GM21447 (cell line): ENCODE measurements around the gene POLR3E.
A peak's percentile ranks its signal among the peaks of the same experiment; 100 is the strongest.
"Not testable (repeated sequence)": the region's sequence is repeated elsewhere in the genome, so short reads cannot be mapped to it uniquely, and the experiment has no call there.

ENCODE experiments used
- ATAC-seq: cut with Tn5 transposase; IDR thresholded peaks from one replicate; pipeline ENCODE4 v1.9.1; 2021; ENCODE audit not compliant: unreplicated experiment

POLR3E gene

DNA sequence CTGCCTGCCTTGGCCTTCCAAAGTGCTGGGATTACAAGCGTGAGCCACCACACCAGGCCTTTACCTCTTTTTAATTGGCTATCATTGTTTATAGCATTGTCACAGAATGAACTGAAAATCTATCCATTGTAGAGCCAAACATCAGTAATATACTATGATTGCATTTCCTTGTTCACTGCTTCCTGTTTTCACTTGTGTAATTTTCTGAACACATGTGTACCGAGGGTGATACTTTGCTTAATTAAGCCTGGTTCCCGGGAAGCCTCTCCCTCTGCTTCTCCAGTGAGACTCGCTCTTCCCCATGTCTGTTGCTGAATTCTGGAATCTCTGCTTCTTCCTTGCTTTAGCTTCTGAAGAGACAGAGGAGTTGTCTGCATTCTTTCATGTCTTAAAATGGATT is 33.1 kb downstream of the POLR3E start:
- no peak for ATAC-seq

DNA sequence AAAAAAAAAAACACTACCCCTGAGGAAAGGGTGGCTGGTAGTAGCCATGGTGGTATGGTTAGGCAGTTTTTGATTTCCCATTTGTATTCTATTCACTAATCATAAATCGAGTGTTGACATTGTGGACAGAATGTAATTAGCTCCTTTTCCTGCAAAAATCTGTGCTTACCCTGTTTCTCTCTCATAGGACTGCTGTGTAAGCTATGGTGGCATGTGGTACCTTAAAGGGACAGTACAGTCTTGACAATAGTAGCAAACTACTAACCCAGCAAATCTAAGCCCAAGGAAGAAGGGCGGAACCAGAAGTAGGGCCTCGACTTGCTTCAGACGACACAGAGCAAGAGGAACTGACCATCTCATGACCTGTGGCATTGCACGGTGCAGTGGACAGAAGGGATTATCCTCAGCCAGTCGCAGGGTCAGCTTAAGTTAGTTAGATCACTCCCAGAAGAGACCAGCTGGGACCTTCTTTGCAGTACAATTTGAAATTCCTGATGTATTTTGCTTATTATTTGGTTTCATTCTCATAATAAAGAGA is 36.3 kb downstream of the POLR3E start:
- ATAC-seq, result no peak

DNA sequence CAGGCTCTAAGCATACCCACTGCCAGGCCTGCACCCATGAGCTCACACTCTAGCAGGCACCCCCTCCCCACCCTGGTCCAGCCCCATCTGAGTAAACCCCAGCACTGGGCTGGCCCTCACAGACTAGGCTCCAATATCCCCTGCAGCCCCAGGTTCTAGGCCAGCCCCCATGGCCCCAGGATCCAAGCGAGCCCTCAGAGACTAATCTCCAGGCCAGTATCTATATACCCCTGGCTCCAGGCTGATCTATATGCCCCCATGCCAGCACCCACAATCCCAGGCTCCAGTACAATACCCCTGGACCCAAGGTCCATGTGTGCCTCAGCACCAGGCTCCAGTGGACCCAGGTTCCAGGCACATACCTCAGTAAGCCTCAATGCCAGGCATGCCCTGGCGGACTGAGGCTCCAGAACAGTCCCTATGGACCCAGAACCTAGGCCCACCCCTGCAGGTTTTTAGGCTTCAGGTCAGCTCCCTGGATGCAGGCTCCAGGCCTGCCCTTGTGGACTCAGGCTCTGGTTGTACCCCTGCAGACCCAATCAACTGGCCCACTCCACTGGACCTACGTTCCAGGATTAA is 38.5 kb downstream of the POLR3E start:
- no peak for ATAC-seq

DNA sequence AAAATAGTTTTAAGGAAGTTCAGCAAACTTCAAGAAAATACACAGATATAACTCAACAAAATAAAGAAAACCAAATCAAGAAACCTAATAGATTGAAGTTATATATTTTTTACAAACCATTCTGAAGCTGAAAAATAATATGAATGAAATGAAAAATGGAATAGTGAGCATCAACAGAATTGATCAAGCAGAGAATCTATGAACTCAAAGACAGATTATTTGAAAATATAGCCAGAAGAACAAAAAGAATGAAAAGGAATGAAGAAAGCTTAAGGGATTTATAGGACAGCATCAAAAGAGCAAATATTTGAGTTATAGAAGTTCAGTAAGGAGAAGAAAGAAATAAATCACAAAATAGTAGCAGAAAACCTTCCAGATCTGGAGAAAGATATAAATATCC is 39.4 kb downstream of the POLR3E start:
- ATAC-seq, result no peak

DNA sequence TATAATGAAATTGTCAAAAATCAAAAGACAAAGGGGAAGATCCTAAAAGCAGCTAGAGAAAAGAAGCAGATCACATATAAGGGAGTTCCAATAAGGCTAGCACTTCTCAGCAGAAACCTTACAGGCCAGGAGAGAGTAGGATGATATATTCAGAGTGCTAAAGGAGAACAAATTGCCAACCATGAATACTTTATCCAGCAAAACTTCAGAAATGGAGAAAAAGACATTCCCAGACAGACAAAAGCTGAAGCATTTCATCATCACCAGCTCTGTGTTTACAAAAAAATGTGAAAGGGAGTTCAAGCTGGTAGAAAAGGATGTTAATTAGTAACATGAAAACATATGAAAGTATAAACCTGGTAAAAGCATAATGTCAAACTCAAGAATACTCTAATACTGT is 39.8 kb downstream of the POLR3E start:
- ATAC-seq, result no peak

DNA sequence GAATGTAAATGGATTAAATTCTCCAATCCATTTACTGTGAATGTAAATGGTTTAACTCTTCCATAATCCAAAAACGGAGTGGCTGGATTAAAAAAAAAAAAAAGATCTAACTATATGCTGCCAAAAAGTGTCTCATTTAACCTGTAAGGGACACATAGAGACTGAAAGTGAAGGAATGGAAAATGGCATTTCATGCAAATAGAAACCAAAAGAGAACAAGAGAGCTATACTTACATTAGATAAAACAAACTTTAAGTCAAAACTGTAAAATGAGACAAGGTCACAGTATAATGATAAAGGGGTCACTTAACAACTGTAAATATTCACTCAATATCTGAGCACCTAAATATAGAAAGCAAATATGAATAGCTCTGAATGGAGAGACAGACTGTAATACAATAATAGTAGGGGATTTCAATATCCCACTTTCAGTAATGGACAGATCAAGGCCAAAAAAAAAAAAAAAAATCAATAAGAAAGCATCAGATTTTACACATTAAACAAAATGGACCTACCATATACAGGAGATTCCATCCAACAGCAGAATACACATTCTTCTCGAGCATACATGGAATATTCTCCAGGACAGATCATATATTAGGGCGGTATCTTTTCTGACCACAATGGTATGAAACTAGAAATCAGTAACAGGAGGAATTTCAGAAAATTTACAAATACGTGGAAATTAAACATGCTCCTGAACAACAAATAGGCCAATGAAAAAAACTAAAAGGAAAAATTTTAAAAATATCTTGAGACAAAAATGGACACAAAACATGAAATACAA is 40.8 kb downstream of the POLR3E start:
- no peak for ATAC-seq

DNA sequence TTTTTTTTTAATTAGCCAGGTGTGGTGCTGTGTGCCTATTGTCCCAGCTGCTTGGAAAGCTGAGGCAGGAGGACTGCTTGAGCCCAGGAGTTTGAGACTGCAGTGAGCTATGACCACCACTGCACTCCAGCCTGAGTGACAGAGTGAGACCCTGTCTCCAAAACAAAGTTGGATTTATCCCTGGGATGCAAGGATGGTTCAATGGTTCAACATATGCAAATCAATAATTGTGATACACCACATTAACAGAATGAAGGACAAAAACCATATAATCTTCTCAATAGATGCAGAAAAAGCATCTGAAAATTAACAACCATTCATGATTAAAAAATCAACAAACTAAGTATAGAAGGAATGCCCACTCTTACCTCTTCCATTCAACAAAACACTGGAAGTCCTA is 43.7 kb downstream of the POLR3E start:
- no peak for ATAC-seq

DNA sequence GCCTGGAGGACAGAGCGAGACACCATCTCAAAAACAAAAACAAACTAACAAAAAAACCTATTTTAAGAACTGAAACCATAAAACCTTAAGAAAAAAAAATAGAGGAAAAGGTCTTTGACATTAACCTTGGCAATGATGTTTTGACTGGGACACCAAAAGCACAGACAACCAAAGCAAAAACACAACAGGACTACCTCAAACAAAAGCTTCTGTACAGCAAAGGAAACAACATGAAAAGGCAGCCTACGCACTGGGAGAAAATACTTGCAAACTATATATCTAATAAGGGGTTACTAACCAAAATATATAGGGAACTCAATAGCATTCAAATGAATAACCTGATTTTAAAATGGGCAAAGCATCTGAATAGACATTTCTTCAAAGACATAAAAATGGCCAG is 44.9 kb downstream of the POLR3E start:
- no peak for ATAC-seq

DNA sequence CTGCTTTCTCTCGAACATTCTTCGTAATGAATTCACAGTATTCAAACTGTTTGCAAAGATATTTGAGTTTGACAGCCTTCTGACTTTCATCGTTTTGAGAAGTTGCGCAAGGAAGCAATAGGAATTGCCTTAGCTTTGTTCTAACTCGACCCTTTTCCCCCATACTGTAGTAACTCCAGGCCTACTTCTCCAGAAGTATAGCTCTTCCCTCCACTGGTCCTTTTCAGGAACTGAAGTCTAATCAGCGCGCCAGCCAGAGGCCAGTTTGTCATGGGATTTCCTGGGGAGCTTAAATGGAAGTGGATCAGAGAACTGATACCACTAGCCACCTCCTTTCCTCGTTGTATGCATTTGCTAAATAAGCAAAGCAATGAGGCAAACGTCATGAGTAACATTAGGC is 49.3 kb downstream of the POLR3E start:
- no peak for ATAC-seq

DNA sequence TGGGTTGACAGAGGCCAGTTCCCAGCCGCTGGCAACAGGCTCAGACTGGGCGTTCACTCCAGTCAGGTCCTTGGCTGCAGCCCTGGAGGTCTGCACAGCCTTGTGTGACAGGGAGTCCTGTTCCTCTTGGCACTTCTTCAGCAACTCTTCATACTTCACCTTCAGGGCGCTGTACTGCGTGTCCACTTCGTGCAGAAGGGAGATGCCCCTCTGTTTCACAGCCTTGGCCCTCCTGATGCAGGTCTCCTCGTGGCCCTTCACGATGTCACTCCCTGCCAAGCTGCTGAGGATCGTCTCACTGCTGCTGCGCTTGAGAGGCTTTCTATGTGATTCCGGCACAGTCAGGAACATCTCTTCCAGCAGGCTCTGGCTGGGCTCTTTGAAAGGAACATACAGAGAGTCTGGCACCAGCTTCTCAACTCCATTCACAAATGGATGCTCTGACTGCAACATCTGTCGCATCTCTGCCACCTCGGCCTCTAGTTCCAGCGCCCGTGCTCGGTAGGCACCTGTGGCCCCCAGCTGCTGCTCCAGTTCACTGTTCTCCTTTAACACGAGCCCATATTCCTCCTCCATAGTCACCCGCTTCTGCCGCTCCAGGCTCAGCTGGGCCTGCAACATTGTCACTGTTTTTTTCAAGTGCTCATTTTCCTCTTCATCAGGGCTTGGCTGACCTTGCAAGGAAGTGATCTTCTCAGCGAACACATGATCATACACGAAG is 50.1 kb downstream of the POLR3E start:
- no peak for ATAC-seq

DNA sequence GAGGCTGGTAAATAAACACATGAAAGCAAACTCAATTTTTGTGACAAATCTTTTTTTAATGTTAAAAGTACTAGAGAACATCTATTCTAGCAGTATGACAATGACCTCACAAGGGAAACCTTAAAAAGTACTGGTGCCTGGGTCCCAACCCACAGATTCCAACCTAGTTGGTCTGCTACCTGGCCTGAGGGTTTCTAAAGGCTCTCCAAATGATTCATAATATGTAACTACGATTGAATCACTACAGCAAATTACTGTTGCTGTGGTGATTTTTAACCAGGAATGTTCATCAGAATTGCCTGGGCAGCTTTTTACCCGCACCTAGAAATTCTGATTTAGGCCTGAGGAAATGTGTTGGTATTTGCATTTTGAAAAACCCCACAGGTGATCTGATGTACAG is 51.1 kb downstream of the POLR3E start:
- ATAC-seq, result no peak

DNA sequence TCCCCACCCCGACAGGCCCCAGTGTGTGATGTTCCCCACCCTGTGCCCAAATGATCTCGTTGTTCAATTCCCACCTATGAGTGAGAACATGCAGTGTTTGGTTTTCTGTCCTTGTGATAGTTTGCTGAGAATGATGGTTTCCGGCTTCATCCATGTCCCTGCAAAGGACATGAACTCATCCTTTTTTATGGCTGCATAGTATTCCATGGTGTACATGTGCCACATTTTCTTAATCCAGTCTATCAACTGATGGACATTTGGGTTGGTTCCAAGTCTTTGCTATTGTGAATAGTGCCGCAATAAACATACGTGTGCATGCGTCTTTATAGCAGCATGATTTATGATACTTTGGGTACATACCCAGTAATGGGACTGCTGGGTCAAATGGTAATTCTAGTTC is 53.8 kb downstream of the POLR3E start:
- ATAC-seq, result not testable (repeated sequence)

DNA sequence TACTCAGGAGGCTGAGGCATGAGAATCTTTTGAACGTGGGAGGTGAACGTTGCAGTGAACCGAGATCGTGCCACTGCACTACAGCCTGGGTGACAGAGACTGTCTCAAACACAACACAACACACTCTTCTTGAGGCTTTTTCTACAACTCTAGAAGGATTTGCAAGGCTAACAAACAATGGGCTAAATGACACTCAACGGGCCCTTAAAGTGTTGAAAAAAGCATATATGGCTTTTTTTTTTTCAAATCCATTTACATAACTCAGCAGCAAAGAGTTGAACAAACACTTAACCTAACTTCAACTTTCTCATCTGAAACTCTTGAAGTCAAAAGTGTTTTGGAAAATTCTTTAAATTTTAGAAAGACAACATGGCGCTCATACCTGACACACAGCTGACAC is 54.9 kb downstream of the POLR3E start:
- no peak for ATAC-seq

DNA sequence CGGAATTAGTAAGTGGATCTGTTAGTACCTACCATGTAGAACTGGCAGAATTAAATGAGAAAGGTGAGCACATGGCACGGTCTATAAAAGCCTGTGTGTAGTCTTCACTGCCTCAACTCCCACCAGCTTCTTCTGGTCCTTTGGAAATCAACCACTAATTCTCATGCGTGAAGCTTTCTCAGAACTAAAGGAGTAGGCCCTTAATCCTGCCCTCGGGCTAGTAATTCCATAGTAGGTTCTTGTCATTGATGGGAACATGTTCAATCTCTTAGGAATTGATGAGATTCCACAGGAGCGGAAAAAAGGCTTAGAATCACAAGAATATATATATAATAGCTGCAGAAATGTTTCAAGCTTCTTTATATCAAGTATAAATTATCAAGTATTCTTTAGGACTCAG is 55.5 kb downstream of the POLR3E start:
- ATAC-seq, result no peak

DNA sequence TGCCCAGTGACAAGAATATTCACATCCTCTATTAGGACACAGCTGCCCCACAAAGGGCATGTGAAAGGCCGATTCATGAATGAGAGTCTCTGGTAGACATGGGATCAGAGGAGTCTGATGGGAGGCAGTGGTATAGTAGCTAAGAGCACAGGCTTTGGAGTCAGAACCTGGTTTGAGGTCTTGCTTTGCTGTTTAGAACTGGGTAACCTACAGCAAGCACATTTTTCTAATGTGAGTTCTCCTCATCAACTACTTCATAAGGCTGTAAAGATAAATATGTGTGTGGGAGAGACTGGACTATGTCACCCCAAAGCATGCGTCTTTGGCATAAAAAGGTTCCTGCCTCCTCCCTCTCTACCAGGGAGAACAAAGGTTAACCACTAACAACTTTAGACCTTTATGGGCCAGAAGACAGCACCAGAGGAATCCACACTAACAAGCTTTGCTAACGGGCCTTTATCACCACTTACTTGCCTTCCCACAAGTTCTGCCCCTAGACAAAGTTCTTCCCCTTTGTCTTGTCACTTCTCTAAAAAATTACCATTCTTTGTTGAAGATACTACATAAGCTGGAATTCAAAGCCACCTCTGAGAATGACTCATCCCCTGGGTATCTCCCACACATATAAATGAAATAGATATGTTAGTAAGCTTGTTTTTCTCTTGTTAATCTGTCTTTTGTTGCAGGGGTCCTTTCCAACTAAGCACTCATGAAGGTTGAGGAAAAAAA is 56.1 kb downstream of the POLR3E start:
- ATAC-seq, result no peak

DNA sequence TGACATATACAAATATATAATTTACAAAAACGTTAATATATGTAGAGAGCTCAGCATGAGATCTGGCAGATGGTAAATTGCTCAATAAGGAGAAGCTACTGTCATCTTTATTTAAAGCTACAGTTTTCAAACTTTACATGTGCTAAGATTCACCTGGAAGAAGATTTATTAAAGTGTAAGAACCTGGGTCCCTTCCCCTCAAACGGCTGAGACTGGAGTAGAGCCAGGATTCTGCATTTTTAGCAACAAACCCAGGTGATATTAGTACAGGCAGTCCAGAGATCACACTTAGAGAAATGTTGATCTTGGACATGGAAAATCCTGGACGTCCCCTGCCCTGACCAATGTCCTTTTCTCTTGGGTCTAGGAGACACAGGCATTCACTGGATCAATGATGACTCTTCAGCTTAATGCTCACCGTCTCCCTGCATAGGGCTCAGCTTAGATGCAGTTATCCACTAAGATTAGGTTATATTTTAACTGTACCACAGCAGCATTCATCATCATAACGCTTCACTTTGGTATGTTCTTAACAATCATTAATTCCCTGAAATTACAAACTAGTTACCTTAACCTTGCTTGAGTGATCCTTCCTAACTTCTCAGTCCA is 56.8 kb downstream of the POLR3E start:
- no peak for ATAC-seq

DNA sequence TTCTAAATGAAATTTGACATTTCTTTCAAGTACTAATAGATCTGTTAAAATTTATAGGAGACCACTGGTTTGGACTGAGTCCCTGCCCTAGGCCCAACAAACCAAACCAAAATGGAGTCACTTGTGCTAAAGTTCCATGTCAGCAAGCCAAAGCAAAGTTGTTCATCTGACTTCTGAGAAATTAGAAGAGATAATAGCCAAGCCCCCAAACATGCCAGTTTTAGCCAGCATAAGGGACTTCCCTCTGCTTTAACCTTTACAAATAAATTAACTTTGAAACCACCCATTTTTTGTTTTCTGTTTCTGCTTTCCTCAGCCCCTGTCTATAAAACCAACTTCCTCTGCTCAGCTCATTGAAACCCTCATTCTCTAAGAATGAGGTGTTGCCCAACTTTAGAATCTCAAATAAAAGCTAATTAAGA is 58.3 kb downstream of the POLR3E start:
- ATAC-seq, result no peak

DNA sequence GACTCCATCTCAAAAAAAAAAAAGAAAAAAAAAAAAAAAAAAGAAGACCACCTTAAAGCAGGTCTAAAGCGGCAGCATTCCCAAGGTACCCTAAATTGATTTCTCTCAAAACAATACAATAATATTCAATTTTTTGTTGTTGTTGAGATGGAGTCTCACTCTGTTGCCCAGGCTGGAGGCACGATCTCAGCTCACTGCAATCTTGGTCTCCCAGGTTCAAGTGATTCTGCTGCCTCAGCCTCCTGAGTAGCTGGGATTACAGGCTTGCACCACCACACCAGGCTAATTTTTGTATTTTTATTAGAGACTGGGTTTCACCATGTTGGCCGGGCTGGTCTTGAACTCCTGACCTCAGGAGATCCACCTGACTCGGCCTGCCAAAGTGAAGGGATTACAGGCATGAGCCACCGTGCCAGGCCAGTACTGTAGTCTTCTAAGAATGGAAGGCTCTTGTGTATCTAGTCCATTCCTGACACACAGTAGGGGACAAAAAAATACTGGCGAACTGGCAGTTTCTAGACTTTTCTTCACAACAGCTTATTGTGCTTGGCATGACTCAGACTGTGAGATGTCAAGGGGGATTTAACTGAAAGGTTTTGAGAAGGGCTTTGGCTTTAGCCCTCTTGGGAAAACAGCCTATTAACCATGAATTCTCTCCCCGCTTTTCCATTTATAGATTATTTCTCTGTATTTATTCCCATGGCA is 59.9 kb downstream of the POLR3E start:
- ATAC-seq, result peak; percentile 9

DNA sequence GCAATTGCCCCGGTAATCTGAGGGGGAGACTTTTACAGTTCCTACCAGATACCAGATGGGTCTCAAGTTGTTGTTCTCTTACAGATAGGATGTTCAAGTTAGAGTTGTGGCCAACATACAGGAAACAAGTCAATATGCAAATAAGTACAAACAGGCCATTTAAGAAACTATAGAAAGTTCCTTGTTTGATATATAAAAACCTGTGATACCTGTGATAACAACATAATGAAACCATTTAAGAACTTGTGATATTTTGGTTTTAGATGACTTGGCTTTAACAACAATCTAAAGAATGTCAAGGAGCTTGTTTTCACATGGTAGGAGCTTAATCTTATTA is 60.4 kb downstream of the POLR3E start:
- ATAC-seq, result peak; percentile 64

DNA sequence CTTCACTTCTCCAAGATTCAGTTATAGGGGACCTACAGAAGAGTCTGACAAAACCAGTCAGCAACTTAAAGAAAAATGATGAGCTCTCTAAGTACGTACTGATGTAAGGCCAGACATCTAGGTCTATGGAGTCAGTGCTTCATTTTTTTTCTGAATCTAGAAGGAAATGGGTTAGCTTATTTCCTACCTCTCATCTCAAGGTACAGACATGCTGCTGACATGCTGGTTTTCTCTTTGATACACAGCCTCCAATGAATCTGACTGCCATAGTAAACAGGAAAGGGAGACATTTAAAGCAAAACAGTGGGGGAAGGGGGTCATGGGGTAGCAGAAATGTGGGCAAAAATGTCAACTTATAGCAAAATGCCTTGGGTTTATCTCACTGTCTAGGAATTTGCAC is 60.8 kb downstream of the POLR3E start:
- no peak for ATAC-seq
